CD4-positive, alpha-beta memory T cell (primary cell): ENCODE results near the gene MAK. TPM values are rescaled to one million over a fixed set of nuclear protein-coding genes. Genes with fewer than 3 reads are reported as not detected.
A peak's percentile ranks its signal among the peaks of the same experiment; 100 is the strongest.
"Not testable (repeated sequence)": the region's sequence is repeated elsewhere in the genome, so short reads cannot be mapped to it uniquely, and the experiment has no call there.

Experiments
- CTCF ChIA-PET: fragments of 350-600 bp; sonication (Branson Sonifier 250); formaldehyde crosslinking; loops from one replicate; lab custom pipeline; 2021; ENCODE audit warnings: inconsistent platforms; ENCODE audit not compliant: partially characterized antibody; lab: Charles Lee
- POLR2A ChIA-PET: fragments of 350-600 bp; sonication (Branson Sonifier 250); formaldehyde crosslinking; loops from one replicate; lab custom pipeline; 2021; ENCODE audit not compliant: partially characterized antibody; lab: Charles Lee
- DNase-seq, 5 donors: peaks; one replicate each; pipeline versions ENCODE4 v3.0.0 to v3.0.0-alpha.2; 2020 to 2022; ENCODE audit warnings: mixed read lengths in 1 of 5
- H3K27ac ChIP-seq: one replicate; pipeline ENCODE4 v1.7.0; 2013; ENCODE audit warnings: low read depth, low read length
- H3K27me3 ChIP-seq: 2 replicates; pipeline ENCODE4 v1.7.0; 2013; ENCODE audit warnings: mild to moderate bottlenecking, low read length, moderate library complexity; ENCODE audit not compliant: insufficient read depth
- H3K36me3 ChIP-seq: 2 replicates; pipeline ENCODE4 v1.7.0; 2013; ENCODE audit warnings: mild to moderate bottlenecking, low read length, moderate library complexity; ENCODE audit not compliant: insufficient read depth
- H3K4me1 ChIP-seq: 2 replicates; pipeline ENCODE4 v1.7.0; 2013; ENCODE audit warnings: mild to moderate bottlenecking, low read length, moderate library complexity; ENCODE audit not compliant: insufficient read depth
- H3K4me3 ChIP-seq, 2 donors: one replicate each; pipeline ENCODE4 v1.7.0; 2013; ENCODE audit warnings: low read length in 2 of 2, mild to moderate bottlenecking in 1 of 2
- H3K9me3 ChIP-seq, 2 donors: one replicate each; pipeline ENCODE4 v1.7.0; 2013; ENCODE audit warnings: low read length in 2 of 2, control low read depth in 1 of 2; ENCODE audit not compliant: control insufficient read depth in 1 of 2
- H3K27ac Mint-ChIP-seq, 7 donors: one replicate each; pipeline ENCODE4 v1.8.0; 2020 to 2021; ENCODE audit warnings: mixed read lengths in 7 of 7, mild to moderate bottlenecking in 6 of 7, inconsistent platforms in 3 of 7, moderate library complexity in 3 of 7
- H3K27me3 Mint-ChIP-seq, 2 donors: one replicate each; pipeline ENCODE4 v1.8.0; 2020 to 2021; ENCODE audit warnings: mixed read lengths in 2 of 2
- H3K36me3 Mint-ChIP-seq, 2 donors: one replicate each; pipeline ENCODE4 v1.8.0; 2020 to 2021; ENCODE audit warnings: mixed read lengths in 2 of 2, inconsistent platforms in 1 of 2, mild to moderate bottlenecking in 1 of 2
- H3K4me1 Mint-ChIP-seq, 4 donors: one replicate each; pipeline ENCODE4 v1.8.0; 2020 to 2021; ENCODE audit warnings: mixed read lengths in 4 of 4, mild to moderate bottlenecking in 1 of 4
- H3K4me3 Mint-ChIP-seq, 8 donors: one replicate each; pipeline ENCODE4 v1.8.0; 2020 to 2021; ENCODE audit warnings: mixed read lengths in 8 of 8, mild to moderate bottlenecking in 7 of 8, moderate library complexity in 6 of 8, inconsistent platforms in 3 of 8
- H3K9me3 Mint-ChIP-seq, 8 donors: one replicate each; pipeline ENCODE4 v1.8.0; 2020 to 2021; ENCODE audit warnings: mixed read lengths in 8 of 8, mild to moderate bottlenecking in 5 of 8, inconsistent platforms in 3 of 8, moderate library complexity in 1 of 8
- intact Hi-C: fragments of 100-400 bp; cut with micrococcal nuclease; formaldehyde crosslinking; loops from one replicate; pipeline ENCODE4 v1.15.1; 2023
- polyA plus RNA-seq, 2 donors: library from polyadenylated mRNA; unstranded; fragments of 300-500 nt; fragmentation: Illumina TruSeq; gene quantifications; one replicate each; pipeline ENCODE4 v1.2.3, GENCODE V29; 2021
- total RNA-seq, 2 experiments: library from RNA; stranded (reverse); gene quantifications; one replicate each; pipeline ENCODE4 v1.2.3, GENCODE V29; 2021

MAK gene
- total and polyA plus RNA-seq, 4 experiments from 2014 or later = 0.14 TPM; not detected in 3

DNA sequence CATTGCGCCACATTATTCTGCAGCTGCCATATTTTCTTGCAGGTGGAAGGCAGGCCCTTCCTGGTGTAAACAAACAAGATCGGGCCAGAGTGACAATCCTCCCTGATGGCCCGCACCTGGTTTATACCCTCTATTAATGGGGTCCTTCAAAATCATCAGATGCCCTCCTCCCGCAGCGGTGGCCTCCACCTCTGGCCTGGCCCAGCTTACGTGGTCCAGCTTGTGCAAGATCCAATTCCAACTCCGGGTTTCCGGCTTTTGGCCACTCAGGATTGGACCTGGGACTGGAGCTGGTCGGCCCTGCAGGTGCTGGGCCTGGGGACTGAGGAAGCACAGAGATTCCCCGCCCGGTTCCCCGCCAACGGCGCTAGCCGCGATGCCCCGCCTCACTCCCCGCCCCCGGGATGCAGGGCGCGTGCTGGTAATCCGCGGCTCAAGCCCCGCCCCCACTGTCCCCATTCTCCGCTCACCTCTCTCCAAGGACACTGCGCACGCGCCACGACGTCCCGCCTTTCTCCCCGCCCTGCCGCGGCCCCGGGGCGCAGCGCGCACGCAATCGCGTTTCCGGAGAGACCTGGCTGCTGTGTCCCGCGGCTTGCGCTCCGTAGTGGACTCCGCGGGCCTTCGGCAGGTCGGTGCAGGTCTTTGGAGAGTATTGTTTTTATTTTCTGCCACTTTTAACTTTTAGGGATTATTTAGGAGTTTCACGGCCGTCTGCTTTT is 90.9 kb downstream of the MAK start, which contains the start of gene TMEM14B:
Gene TMEM14B (plus strand): TSS at position 555 of the 722 bp plus-strand sequence. CDS start 1,441 bp downstream, outside the sequence.
- H3K4me3 Mint-ChIP-seq = peak within 1 kb of the TSS; percentile 86 to 99 (median 96)
- Histone ChIP-seq H3K4me3 (peak within 1 kb of the TSS; percentile 76 to 83), H3K27ac (peak within 1 kb of the TSS; percentile 74), H3K27me3 (no peaks in the 10 kb centered on the region), H3K36me3 (peaks cover 12% of the 10 kb centered on the region), H3K9me3 (no peaks in the 10 kb centered on the region), H3K4me1 (peaks cover 44% of the 10 kb centered on the region)
- no peaks in the 10 kb centered on the region for H3K27me3 Mint-ChIP-seq
- intact Hi-C loops = loop anchor here (1.0 to 5.0 kb wide), 5 partner anchors 24 to 790 kb away; partner anchors contain the start of genes C6orf52, MAK, PAK1IP1 and SMIM13
- POLR2A ChIA-PET = interaction anchor here (0.8 to 4.5 kb wide), 6 partner anchors 13 to 61 kb away, joined by 3 to 118 read pairs (median 5); partner anchors contain the start of genes C6orf52, PAK1IP1 and TMEM14C
- CTCF ChIA-PET = interaction anchor here (1.4 to 2.3 kb wide), 4 partner anchors 25 to 55 kb away, joined by 5 to 9 read pairs (median 7); partner anchors contain the start of genes C6orf52, PAK1IP1 and TMEM14C
- H3K36me3 Mint-ChIP-seq = peaks cover 12 to 36% of the 10 kb centered on the region in 2 donors
- H3K4me1 Mint-ChIP-seq = peaks cover 22 to 72% (median 51%) of the 10 kb centered on the region in 4 donors
- H3K9me3 Mint-ChIP-seq = peaks cover 0 to 1% (median 0%) of the 10 kb centered on the region in 8 donors
- H3K27ac Mint-ChIP-seq = peak within 1 kb of the TSS; percentile 96 to 99 (median 97)
- DNase-seq = peak; percentile 98 to 99 (median 99)

DNA sequence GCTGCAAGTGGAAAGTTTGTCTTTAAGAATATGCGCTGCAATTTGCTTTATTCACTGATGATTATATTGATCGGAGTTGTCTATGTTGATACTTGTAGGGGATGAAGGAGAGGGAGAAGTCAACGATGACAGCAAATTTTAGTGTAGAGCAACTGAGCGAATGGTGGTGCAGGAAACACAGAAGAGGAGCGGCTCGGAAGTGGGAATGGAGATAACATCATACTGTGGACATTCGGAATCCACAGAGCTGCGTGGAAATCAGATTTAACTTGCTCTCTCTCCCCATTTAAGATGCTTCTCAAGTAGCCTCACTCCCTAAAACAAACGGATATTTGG is 91.5 kb downstream of the MAK start:
- ChIA-PET CTCF (interaction anchor here (1.4 to 2.3 kb wide), 4 partner anchors 24 to 55 kb away, joined by 5 to 9 read pairs (median 7); partner anchors contain the start of genes C6orf52, PAK1IP1 and TMEM14C), POLR2A (interaction anchor here (1.0 to 4.5 kb wide), 4 partner anchors 25 to 60 kb away, joined by 3 to 118 read pairs (median 28); partner anchors contain the start of genes C6orf52, PAK1IP1 and TMEM14C)
- H3K9me3 ChIP-seq = no peaks in the 10 kb centered on the region
- intact Hi-C loops = loop anchor here (1.0 to 5.0 kb wide), 5 partner anchors 24 to 790 kb away; partner anchors contain the start of genes C6orf52, MAK, PAK1IP1 and SMIM13
- Mint-ChIP-seq H3K36me3 (peaks cover 12 to 31% of the 10 kb centered on the region in 2 donors), H3K27ac (peak overlapping the region; percentile 96 to 99 (median 97)), H3K27me3 (no peaks in the 10 kb centered on the region), H3K4me1 (peaks cover 22 to 69% (median 49%) of the 10 kb centered on the region in 4 donors), H3K4me3 (peak overlapping the region; percentile 86 to 99 (median 96)), H3K9me3 (peaks cover 0 to 1% (median 0%) of the 10 kb centered on the region in 8 donors)
- peak overlapping the region; percentile 76 to 83 for H3K4me3 ChIP-seq
- peak overlapping the region; percentile 74 for H3K27ac ChIP-seq
- DNase-seq = no peak
- peaks cover 44% of the 10 kb centered on the region for H3K4me1 ChIP-seq
- no peaks in the 10 kb centered on the region for H3K27me3 ChIP-seq
- peaks cover 12% of the 10 kb centered on the region for H3K36me3 ChIP-seq

DNA sequence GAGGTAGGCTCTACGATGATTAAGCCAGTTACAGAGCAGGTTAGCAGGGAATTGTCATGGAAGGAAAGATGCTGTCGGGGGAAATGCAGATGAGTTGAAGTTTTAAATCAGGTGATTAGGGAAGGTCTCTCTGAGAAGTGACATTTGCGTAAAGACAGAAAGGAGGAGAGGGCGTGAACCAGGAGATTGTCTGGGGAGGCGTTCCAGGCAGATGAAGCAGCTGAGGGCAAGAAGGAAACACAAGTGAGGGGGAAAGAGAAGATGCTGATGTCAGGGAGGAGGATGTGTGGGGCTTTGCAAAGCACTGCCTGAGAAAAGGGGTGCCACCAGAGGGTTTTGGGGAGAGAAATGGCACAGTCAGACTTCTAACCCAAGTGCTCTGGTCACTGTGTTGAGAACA is 93.2 kb downstream of the MAK start:
- Mint-ChIP-seq H3K4me3 (peak overlapping the region in 4 of 8 donors; percentile 14 to 54 (median 38)), H3K4me1 (peaks cover 17 to 57% (median 34%) of the 10 kb centered on the region in 4 donors), H3K27ac (peak overlapping the region in 5 of 7 donors; percentile 2 to 96 (median 25)), H3K27me3 (no peaks in the 10 kb centered on the region), H3K9me3 (peaks cover 0 to 1% (median 0%) of the 10 kb centered on the region in 8 donors), H3K36me3 (peaks cover 4 to 17% of the 10 kb centered on the region in 2 donors)
- H3K4me3 ChIP-seq = no peak overlapping the region
- H3K4me1 ChIP-seq = peaks cover 31% of the 10 kb centered on the region
- POLR2A ChIA-PET = no interaction called here
- no peaks in the 10 kb centered on the region for H3K36me3 ChIP-seq
- no peaks in the 10 kb centered on the region for H3K27me3 ChIP-seq
- intact Hi-C loops = loop anchor here (5.0 kb wide), 1 partner anchor 792 kb away; the partner anchor contains the start of gene TMEM170B
- CTCF ChIA-PET = no interaction called here
- H3K27ac ChIP-seq = no peak overlapping the region
- H3K9me3 ChIP-seq = no peaks in the 10 kb centered on the region
- DNase-seq = no peak

DNA sequence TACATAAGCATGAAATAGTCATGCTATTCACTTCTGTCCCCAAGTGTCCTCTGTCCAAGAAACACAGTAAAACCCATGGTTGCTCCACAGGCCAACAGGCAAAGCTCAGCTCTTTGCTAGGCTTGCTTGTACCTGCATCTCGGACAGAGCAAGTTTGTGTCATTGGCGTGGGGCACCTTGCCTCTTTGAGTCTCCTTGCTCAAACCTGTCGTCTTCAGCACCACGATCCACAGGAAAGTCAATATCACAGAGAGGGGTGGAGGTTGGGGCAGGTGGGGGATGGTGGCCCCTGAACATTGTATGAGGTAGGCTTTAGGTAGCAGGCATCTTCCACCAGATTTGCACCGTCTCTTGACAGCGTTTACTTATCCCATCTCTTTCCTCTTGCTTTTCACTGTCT is 94.8 kb downstream of the MAK start:
- Histone ChIP-seq H3K36me3 (no peaks in the 10 kb centered on the region), H3K9me3 (no peaks in the 10 kb centered on the region), H3K27ac (no peak overlapping the region), H3K4me1 (peaks cover 15% of the 10 kb centered on the region), H3K4me3 (no peak overlapping the region), H3K27me3 (no peaks in the 10 kb centered on the region)
- H3K4me3 Mint-ChIP-seq = no peak overlapping the region
- peaks cover 0 to 1% (median 0%) of the 10 kb centered on the region in 8 donors for H3K9me3 Mint-ChIP-seq
- POLR2A ChIA-PET = interaction anchor here (1.1 to 1.6 kb wide), 2 partner anchors 21 to 49 kb away, joined by 3 to 6 read pairs; partner anchors contain the start of genes PAK1IP1 and TMEM14C
- no peak for DNase-seq
- peaks cover 0 to 11% of the 10 kb centered on the region in 2 donors for H3K36me3 Mint-ChIP-seq
- CTCF ChIA-PET = no interaction called here
- intact Hi-C loops = no loop called here
- no peak overlapping the region for H3K27ac Mint-ChIP-seq
- peaks cover 7 to 41% (median 19%) of the 10 kb centered on the region in 4 donors for H3K4me1 Mint-ChIP-seq
- H3K27me3 Mint-ChIP-seq = no peaks in the 10 kb centered on the region

DNA sequence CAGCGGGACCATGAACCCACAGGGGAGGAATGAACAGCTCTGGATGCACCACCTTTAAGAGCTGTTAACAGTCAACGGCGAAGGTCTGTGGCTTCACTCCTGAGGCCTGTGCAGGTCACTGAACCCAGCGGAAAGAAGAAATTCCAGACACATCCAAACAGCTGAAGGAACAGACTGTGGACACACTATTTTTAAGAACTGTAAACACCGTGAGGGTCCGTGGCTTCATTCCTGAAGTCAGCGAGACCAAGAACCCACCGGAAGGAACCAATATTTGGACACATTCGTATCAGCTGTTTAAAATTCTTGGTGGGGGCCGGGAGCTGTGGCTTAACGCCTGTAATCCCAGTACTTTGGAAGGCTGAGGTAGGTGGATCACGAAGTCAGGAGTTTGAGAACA is 96.1 kb downstream of the MAK start:
- CTCF ChIA-PET = interaction anchor here (1.1 to 1.4 kb wide), 2 partner anchors 9 to 14 kb away, joined by 3 to 4 read pairs; no protein-coding TSS in a partner anchor
- intact Hi-C loops = no loop called here
- H3K27ac Mint-ChIP-seq = peak overlapping the region in 1 of 7 donors; percentile 19
- no peaks in the 10 kb centered on the region for H3K9me3 ChIP-seq
- H3K27me3 ChIP-seq = no peaks in the 10 kb centered on the region
- no peak for DNase-seq
- no peaks in the 10 kb centered on the region for H3K36me3 ChIP-seq
- H3K4me3 ChIP-seq = no peak overlapping the region
- no peaks in the 10 kb centered on the region for H3K27me3 Mint-ChIP-seq
- H3K4me1 Mint-ChIP-seq = peaks cover 6 to 28% (median 13%) of the 10 kb centered on the region in 4 donors
- peaks cover 0 to 4% of the 10 kb centered on the region in 2 donors for H3K36me3 Mint-ChIP-seq
- no peaks in the 10 kb centered on the region for H3K9me3 Mint-ChIP-seq
- POLR2A ChIA-PET = interaction anchor here (0.8 kb wide), 1 partner anchor 48 kb away, joined by 3 read pairs; the partner anchor contains the start of genes C6orf52 and PAK1IP1
- no peak overlapping the region for H3K27ac ChIP-seq
- H3K4me1 ChIP-seq = peaks cover 10% of the 10 kb centered on the region
- H3K4me3 Mint-ChIP-seq = no peak overlapping the region

DNA sequence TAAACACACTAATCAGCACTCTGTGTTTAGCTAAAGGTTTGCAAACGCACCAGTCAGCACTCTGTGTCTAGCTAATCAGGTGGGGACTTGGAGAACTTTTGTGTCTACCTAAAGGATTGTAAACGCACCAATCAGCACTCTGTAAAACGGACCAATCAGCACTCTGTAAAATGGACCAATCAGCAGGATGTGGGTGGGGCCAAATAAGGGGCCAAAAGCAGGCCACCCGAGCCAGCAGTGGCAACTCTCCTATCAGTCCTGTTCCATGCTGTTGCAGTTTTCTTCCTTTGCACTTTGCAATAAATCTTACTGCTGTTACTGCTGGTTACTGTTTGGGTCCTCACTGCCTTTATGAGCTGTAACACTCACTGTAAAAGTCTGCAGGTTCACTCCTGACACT is 96.7 kb downstream of the MAK start:
- DNase-seq, H3K4me3 Mint-ChIP-seq, H3K27ac ChIP-seq, H3K27me3 ChIP-seq, intact Hi-C loops, H3K27me3 Mint-ChIP-seq, H3K4me3 ChIP-seq, H3K9me3 ChIP-seq, H3K36me3 Mint-ChIP-seq, H3K36me3 ChIP-seq, H3K4me1 ChIP-seq, H3K9me3 Mint-ChIP-seq: not testable (repeated sequence)
- ChIA-PET POLR2A (interaction anchor here (0.8 kb wide), 1 partner anchor 47 kb away, joined by 3 read pairs; the partner anchor contains the start of genes C6orf52 and PAK1IP1), CTCF (interaction anchor here (1.1 to 1.8 kb wide), 3 partner anchors 8 to 23 kb away, joined by 3 to 5 read pairs (median 4); no protein-coding TSS in a partner anchor)
- Mint-ChIP-seq H3K4me1 (peaks cover 2 to 22% (median 8%) of the 10 kb centered on the region in 4 donors), H3K27ac (peak overlapping the region in 1 of 7 donors; percentile 19)
